HCT116 (cell line): ENCODE measurements around the gene AMHR2. TPM values are rescaled to one million over a fixed set of nuclear protein-coding genes. Genes with fewer than 3 reads are reported as not detected.

Source experiments
- ATAC-seq: fragments of 200-7000 bp; cut with Tn5 transposase; 2 replicates; pipeline ENCODE4 v1.9.1; 2020; ENCODE audit warnings: mild to moderate bottlenecking, moderate library complexity
- BruUV-seq: library from RNA; stranded (reverse); fragments of 400-500 nt; replicated peaks from 2 replicates; lab custom pipeline; 2021; lab: Mats Ljungman, UMichigan
- CTCF ChIA-PET: fragments of 300-600 bp; sonication (Branson Sonifier 250); formaldehyde crosslinking; loops from one replicate; lab custom pipeline; 2021; ENCODE audit warnings: antibody characterized with exemption; lab: Charles Lee
- POLR2A ChIA-PET: fragments of 300-600, 350-600 bp; sonication (Branson Sonifier 250); formaldehyde crosslinking; loops from one replicate; lab custom pipeline; 2021; ENCODE audit warnings: antibody characterized with exemption; lab: Charles Lee
- RAD21 ChIA-PET, 2 experiments: fragments of 300-600 bp; sonication (Branson Sonifier 250); formaldehyde crosslinking; loops; one replicate each; lab custom pipeline; 2023; ENCODE audit warnings: low total read pairs in 2 of 2; ENCODE audit not compliant: uncharacterized antibody in 2 of 2, unreplicated experiment in 2 of 2, low non-redundant PET in 1 of 2; lab: Charles Lee
- DNase-seq: peaks from one replicate; pipeline ENCODE4 v3.0.0-alpha.2; 2010; ENCODE audit warnings: low read depth, low spot score
- H2AFZ ChIP-seq: fragments of 200-600 bp; shearing (Covaris generic), sonication (generic); 2 replicates; pipeline ENCODE4 v1.6.1; 2017; ENCODE audit warnings: low read depth, mixed run types, mixed read lengths, antibody characterized with exemption, low read length; ENCODE audit not compliant: poor library complexity, severe bottlenecking
- H3K27ac ChIP-seq: 2 replicates; pipeline ENCODE4 v1.5.1; 2012; ENCODE audit warnings: low read depth, low read length
- H3K27me3 ChIP-seq: fragments of 200-600 bp; sonication (generic); 2 replicates; pipeline ENCODE4 v1.6.1; 2016; ENCODE audit warnings: mixed run types, low read length, mixed read lengths; ENCODE audit not compliant: insufficient read depth
- H3K36me3 ChIP-seq, 2 experiments: fragments of 200-500 bp in 1 of 2; fragments of 200-600 bp in 1 of 2; sonication (Bioruptor generic) in 1 of 2; sonication (generic) in 1 of 2; 2 replicates each; pipeline versions ENCODE4 v1.5.1 to v1.6.1; 2014 to 2016; ENCODE audit warnings: low read length in 2 of 2, inconsistent platforms in 1 of 2, mixed read lengths in 1 of 2, mixed run types in 1 of 2; ENCODE audit not compliant: insufficient read depth in 2 of 2, control insufficient read depth in 1 of 2
- H3K4me1 ChIP-seq, 2 experiments: fragments of 200-600 bp in 1 of 2; sonication (generic) in 1 of 2; 2 replicates each; pipeline versions ENCODE4 v1.5.1 to v1.6.1; 2012 to 2017; ENCODE audit warnings: low read length in 2 of 2, inconsistent platforms in 1 of 2, mild to moderate bottlenecking in 1 of 2, mixed read lengths in 1 of 2, mixed run types in 1 of 2, moderate library complexity in 1 of 2; ENCODE audit not compliant: insufficient read depth in 2 of 2, control insufficient read depth in 1 of 2
- H3K4me2 ChIP-seq: fragments of 200-600 bp; sonication (generic); 2 replicates; pipeline ENCODE4 v1.6.1; 2017; ENCODE audit warnings: mixed run types, low read length, mixed read lengths
- H3K4me3 ChIP-seq, 2 experiments: fragments of 200-600 bp in 1 of 2; sonication (generic) in 1 of 2; replicated peaks in 1 of 2; 2 replicates each; pipeline ENCODE4 v1.5.1; 2011 to 2016; ENCODE audit warnings: low read length in 2 of 2, control low read depth in 1 of 2, low read depth in 1 of 2, mild to moderate bottlenecking in 1 of 2, mixed read lengths in 1 of 2, mixed run types in 1 of 2
- H3K79me2 ChIP-seq: fragments of 200-600 bp; sonication (generic); 2 replicates; pipeline ENCODE4 v1.6.1; 2017; ENCODE audit warnings: mild to moderate bottlenecking, mixed run types, low read length, moderate library complexity, mixed read lengths; ENCODE audit not compliant: insufficient read depth
- H3K9ac ChIP-seq: fragments of 200-600 bp; sonication (generic); 2 replicates; pipeline ENCODE4 v1.6.1; 2016; ENCODE audit warnings: low read length, mixed read lengths
- H3K9me2 ChIP-seq: fragments of 200-600 bp; sonication (generic), shearing (Covaris generic); 2 replicates; pipeline ENCODE4 v1.6.1; 2017; ENCODE audit warnings: mixed run types, mild to moderate bottlenecking, moderate library complexity; ENCODE audit not compliant: insufficient read depth
- H3K9me3 ChIP-seq, 2 experiments: fragments of 200-500 bp in 1 of 2; fragments of 200-600 bp in 1 of 2; sonication (Bioruptor generic) in 1 of 2; sonication (generic) in 1 of 2; 2 replicates each; pipeline ENCODE4 v1.6.1; 2014 to 2017; ENCODE audit warnings: low read length in 2 of 2, mixed read lengths in 2 of 2, inconsistent platforms in 1 of 2, low read depth in 1 of 2, mild to moderate bottlenecking in 1 of 2, mixed run types in 1 of 2, moderate library complexity in 1 of 2; ENCODE audit not compliant: control insufficient read depth in 1 of 2, insufficient read depth in 1 of 2
- H4K20me1 ChIP-seq: fragments of 200-600 bp; sonication (generic), shearing (Covaris generic); 2 replicates; pipeline ENCODE4 v1.6.1; 2017; ENCODE audit warnings: mixed run types, mild to moderate bottlenecking, moderate library complexity; ENCODE audit not compliant: insufficient read depth
- CTCF ChIP-seq, 3 experiments: fragments of 200-600 bp in 1 of 3; sonication (generic) in 1 of 3; IDR thresholded peaks in 2 of 3; conservative IDR thresholded peaks in 1 of 3; 2 replicates each; pipeline ENCODE4 v1.5.1; 2012 to 2017; ENCODE audit warnings: low read depth in 2 of 3, low read length in 2 of 3, antibody characterized with exemption in 1 of 3, borderline replicate concordance in 1 of 3, control low read depth in 1 of 3, mild to moderate bottlenecking in 1 of 3, mixed read lengths in 1 of 3, mixed run types in 1 of 3, moderate library complexity in 1 of 3; ENCODE audit not compliant: insufficient read depth in 1 of 3
- EZH2phosphoT487 ChIP-seq: fragments of 200-600 bp; IDR thresholded peaks from 2 replicates; pipeline ENCODE4 v1.6.1; 2018; ENCODE audit warnings: antibody characterized with exemption, borderline replicate concordance
- SIN3A ChIP-seq: IDR thresholded peaks from 2 replicates; pipeline ENCODE4 v1.6.1; 2012; ENCODE audit warnings: low read depth
- SP1 ChIP-seq: IDR thresholded peaks from 2 replicates; pipeline ENCODE4 v1.6.1; 2012; ENCODE audit warnings: low read depth
- TCF7L2 ChIP-seq: IDR thresholded peaks from 2 replicates; pipeline ENCODE4 v1.7.0; 2011; ENCODE audit warnings: borderline replicate concordance, inconsistent platforms; ENCODE audit not compliant: insufficient read depth, insufficient read length; ENCODE audit errors: extremely low read depth
- ZBTB33 ChIP-seq: IDR thresholded peaks from 2 replicates; pipeline ENCODE4 v1.6.1; 2011; ENCODE audit warnings: mild to moderate bottlenecking, low read length, moderate library complexity; ENCODE audit not compliant: insufficient replicate concordance; ENCODE audit errors: extremely low read depth
- ZFX ChIP-seq: fragments of 450-650 bp; IDR thresholded peaks from 2 replicates; pipeline ENCODE4 v1.6.1; 2017
- intact Hi-C: fragments of 100-400 bp; cut with micrococcal nuclease; formaldehyde crosslinking; loops from 2 replicates; pipeline ENCODE4 v1.10.0; 2022
- total RNA-seq: library from RNA; stranded (reverse); gene quantifications from one replicate; pipeline ENCODE4 v1.2.1, GENCODE V29; 2021; ENCODE audit not compliant: unreplicated experiment

AMHR2 gene
- total RNA-seq, 1 experiment from 2014 or later, result not detected

GRCh38 chr12:53474077-53474476, 50.4 kb downstream of the AMHR2 start:
- TSS peak; percentile 9 for BruUV-seq
- ChIA-PET POLR2A (interaction anchor here (0.7 to 1.5 kb wide), 2 partner anchors 9 to 24 kb away, joined by 3 to 4 read pairs; no protein-coding TSS in a partner anchor), RAD21 (no interaction called here)

GRCh38 chr12:53474819-53475218, 51.2 kb downstream of the AMHR2 start:
- H3K9me3 ChIP-seq, result no peaks in the 10 kb centered on the region
- H2AFZ ChIP-seq, result no peak overlapping the region
- H3K27ac ChIP-seq, result no peak overlapping the region
- ATAC-seq (no peak), DNase-seq (no peak)
- TF ChIP-seq ZFX (no peak), ZBTB33 (no peak), CTCF (IDR thresholded peaks at IDR 0.05 in 2 of 3, conservative IDR thresholded peaks at IDR 0.05 in 1 of 3; ENCODE audit: borderline replicate concordance in 1 of 3, insufficient read depth in 1 of 3, low read depth in 2 of 3, low read length in 2 of 3) (no peak), SIN3A (no peak), TCF7L2 (no peak), EZH2phosphoT487 (no peak), SP1 (no peak)
- H3K9ac ChIP-seq, result no peak overlapping the region
- ChIA-PET RAD21 (no interaction called here), CTCF (interaction anchor here (1.2 to 2.6 kb wide), 3 partner anchors 14 to 122 kb away, joined by 3 to 19 read pairs (median 6); no protein-coding TSS in a partner anchor), POLR2A (interaction anchor here (0.6 to 1.1 kb wide), 6 partner anchors 24 to 211 kb away, joined by 3 to 5 read pairs (median 3); partner anchors contain the start of gene TARBP2)
- BruUV-seq, result no TSS peak
- H3K9me2 ChIP-seq, result no peaks in the 10 kb centered on the region
- H3K4me3 ChIP-seq, result no peak overlapping the region
- H3K27me3 ChIP-seq, result no peaks in the 10 kb centered on the region
- intact Hi-C loops, result no loop called here
- peaks cover 0 to 15% of the 10 kb centered on the region in 2 experiments; a peak in 2 of 4 replicates for H3K4me1 ChIP-seq
- peaks cover 83 to 88% of the 10 kb centered on the region in 2 experiments for H3K36me3 ChIP-seq
- peaks cover 66% of the 10 kb centered on the region for H4K20me1 ChIP-seq
- H3K79me2 ChIP-seq, result peaks cover 98% of the 10 kb centered on the region
- no peak overlapping the region for H3K4me2 ChIP-seq

More at GRCh38 chr12:53474077-53474476, 50.4 kb downstream of the AMHR2 start:
- no peaks in the 10 kb centered on the region for H3K9me2 ChIP-seq
- H3K4me3 ChIP-seq, result no peak overlapping the region
- H3K79me2 ChIP-seq, result peaks cover 98% of the 10 kb centered on the region
- no peaks in the 10 kb centered on the region for H3K27me3 ChIP-seq
- H4K20me1 ChIP-seq, result peaks cover 59% of the 10 kb centered on the region
- no peak for DNase-seq
- H3K9ac ChIP-seq, result no peak overlapping the region
- TF ChIP-seq EZH2phosphoT487, result no peak
- H3K9me3 ChIP-seq, result no peaks in the 10 kb centered on the region
- CTCF ChIA-PET, result interaction anchor here (1.3 to 1.6 kb wide), 2 partner anchors 8 to 15 kb away, joined by 3 to 4 read pairs; no protein-coding TSS in a partner anchor
- no peak overlapping the region for H3K4me2 ChIP-seq
- intact Hi-C loops, result no loop called here
- no peak overlapping the region for H2AFZ ChIP-seq
- H3K4me1 ChIP-seq, result peaks cover 0 to 7% of the 10 kb centered on the region in 2 experiments; a peak in 2 of 4 replicates
- no peak overlapping the region for H3K27ac ChIP-seq
- peaks cover 83 to 88% of the 10 kb centered on the region in 2 experiments for H3K36me3 ChIP-seq
- no peak for ATAC-seq
